GM23338 (cell line): ENCODE measurements around the gene LCE1E. TPM values are rescaled to one million over a fixed set of nuclear protein-coding genes. Genes with fewer than 3 reads are reported as not detected.

Experiments
- ATAC-seq: fragments of 200-7000 bp; cut with Tn5 transposase; 3 replicates; pipeline ENCODE4 v1.9.1; 2020
- DNase-seq: peaks from one replicate; pipeline ENCODE4 v3.0.0-alpha.2; 2015; ENCODE audit warnings: low spot score
- H2AFZ ChIP-seq: fragments of 200-600 bp; sonication (generic); 2 replicates; pipeline ENCODE4 v1.8.0; 2016; ENCODE audit warnings: antibody characterized with exemption, mild to moderate bottlenecking, moderate library complexity
- H3F3A ChIP-seq: fragments of 200-600 bp; sonication (generic); replicated peaks from 2 replicates; pipeline ENCODE4 v1.8.0; 2017; ENCODE audit warnings: antibody characterized with exemption, mixed run types, low read depth
- H3K27ac ChIP-seq: fragments of 200-600 bp; sonication (generic); 2 replicates; pipeline ENCODE4 v1.6.1; 2016; ENCODE audit warnings: low read depth
- H3K27me3 ChIP-seq: fragments of 200-600 bp; sonication (generic); 2 replicates; pipeline ENCODE4 v1.8.0; 2016; ENCODE audit warnings: mild to moderate bottlenecking, mixed run types, moderate library complexity; ENCODE audit not compliant: insufficient read depth
- H3K36me3 ChIP-seq: fragments of 200-600 bp; sonication (generic); 2 replicates; pipeline ENCODE4 v1.8.0; 2016; ENCODE audit warnings: mild to moderate bottlenecking; ENCODE audit not compliant: insufficient read depth
- H3K4me1 ChIP-seq: fragments of 200-600 bp; sonication (generic); 2 replicates; pipeline ENCODE4 v1.8.0; 2016; ENCODE audit warnings: mild to moderate bottlenecking, moderate library complexity; ENCODE audit not compliant: insufficient read depth
- H3K4me2 ChIP-seq: fragments of 200-600 bp; sonication (generic); 2 replicates; pipeline ENCODE4 v1.7.1; 2017; ENCODE audit warnings: mixed run types
- H3K4me3 ChIP-seq: fragments of 200-600 bp; sonication (generic); 2 replicates; pipeline ENCODE4 v1.6.1; 2016; ENCODE audit warnings: mixed run types
- H3K79me2 ChIP-seq: fragments of 200-600 bp; sonication (generic); replicated peaks from 2 replicates; pipeline ENCODE4 v1.8.0; 2017; ENCODE audit warnings: mild to moderate bottlenecking; ENCODE audit not compliant: insufficient read depth
- H3K9me2 ChIP-seq: fragments of 200-600 bp; sonication (generic); 2 replicates; pipeline ENCODE4 v1.8.0; 2017; ENCODE audit not compliant: insufficient read depth
- H4K20me1 ChIP-seq: fragments of 200-600 bp; sonication (generic); replicated peaks from 2 replicates; pipeline ENCODE4 v1.8.0; 2017; ENCODE audit warnings: mild to moderate bottlenecking; ENCODE audit not compliant: insufficient read depth
- H3K27ac Mint-ChIP-seq: 2 replicates; pipeline ENCODE4 v1.8.0; 2020; ENCODE audit warnings: inconsistent platforms, mild to moderate bottlenecking, moderate library complexity, mixed read lengths
- H3K27me3 Mint-ChIP-seq: 3 replicates; pipeline ENCODE4 v1.8.0; 2022; ENCODE audit warnings: low read depth, mild to moderate bottlenecking, moderate library complexity, mixed read lengths, inconsistent platforms; ENCODE audit not compliant: insufficient read depth, poor library complexity
- H3K36me3 Mint-ChIP-seq: 3 replicates; pipeline ENCODE4 v1.8.0; 2021; ENCODE audit warnings: low read depth, mild to moderate bottlenecking, inconsistent platforms, moderate library complexity, mixed read lengths
- H3K4me1 Mint-ChIP-seq: 3 replicates; pipeline ENCODE4 v1.8.0; 2020; ENCODE audit warnings: mild to moderate bottlenecking, inconsistent platforms, mixed read lengths
- H3K4me3 Mint-ChIP-seq: 3 replicates; pipeline ENCODE4 v1.8.0; 2021; ENCODE audit warnings: moderate library complexity, mild to moderate bottlenecking, inconsistent platforms, mixed read lengths
- H3K9me3 Mint-ChIP-seq: 3 replicates; pipeline ENCODE4 v1.8.0; 2020; ENCODE audit warnings: moderate library complexity, mild to moderate bottlenecking, inconsistent platforms, mixed read lengths
- CREB1 ChIP-seq: fragments of 250-450 bp; sonication (Bioruptor Pico); IDR thresholded peaks from 2 replicates; pipeline ENCODE4 v1.5.0; 2020; ENCODE audit warnings: low read depth, mild to moderate bottlenecking, moderate library complexity
- CTCF ChIP-seq, 2 experiments: fragments of 200-600 bp in 1 of 2; sonication (generic) in 1 of 2; conservative IDR thresholded peaks; 2 replicates each; pipeline versions ENCODE4 v1.5.1 to v1.6.1; 2016 to 2017; ENCODE audit warnings: antibody characterized with exemption in 2 of 2, low read depth in 2 of 2, mild to moderate bottlenecking in 2 of 2, moderate library complexity in 1 of 2
- ETS1 ChIP-seq: IDR thresholded peaks from 2 replicates; pipeline ENCODE4 v1.6.1; 2016; ENCODE audit warnings: antibody characterized with exemption
- EZH2 ChIP-seq: fragments of 200-600 bp; sonication (generic); IDR thresholded peaks from one replicate; pipeline ENCODE4 v1.8.0; 2017; ENCODE audit warnings: antibody characterized with exemption, mild to moderate bottlenecking, low read depth; ENCODE audit not compliant: unreplicated experiment
- EZH2phosphoT487 ChIP-seq: fragments of 200-600 bp; sonication (generic); IDR thresholded peaks from one replicate; pipeline ENCODE4 v1.8.1; 2018; ENCODE audit warnings: antibody characterized with exemption; ENCODE audit not compliant: unreplicated experiment
- JUNB ChIP-seq: IDR thresholded peaks from one replicate; pipeline ENCODE4 v1.6.1; 2016; ENCODE audit warnings: antibody characterized with exemption; ENCODE audit not compliant: unreplicated experiment
- NANOG ChIP-seq: IDR thresholded peaks from 2 replicates; pipeline ENCODE4 v1.6.1; 2016; ENCODE audit warnings: antibody characterized with exemption, borderline replicate concordance
- POLR2AphosphoS5 ChIP-seq: IDR thresholded peaks from 2 replicates; pipeline ENCODE4 v1.6.1; 2016; ENCODE audit warnings: antibody characterized with exemption, low read depth
- REST ChIP-seq: IDR thresholded peaks from one replicate; pipeline ENCODE4 v1.6.1; 2018; ENCODE audit warnings: antibody characterized with exemption; ENCODE audit not compliant: unreplicated experiment
- STAT1 ChIP-seq: IDR thresholded peaks from one replicate; pipeline ENCODE4 v1.6.1; 2016; ENCODE audit warnings: antibody characterized with exemption; ENCODE audit not compliant: unreplicated experiment
- ZNF114 ChIP-seq: fragments of 250-450 bp; sonication (Bioruptor Pico); IDR thresholded peaks from 2 replicates; pipeline ENCODE4 v1.5.0; 2020; ENCODE audit warnings: mild to moderate bottlenecking, moderate library complexity
- ZNF331 ChIP-seq: fragments of 250-450 bp; sonication (Bioruptor Pico); IDR thresholded peaks from 2 replicates; pipeline ENCODE4 v1.5.0; 2020; ENCODE audit warnings: low read depth, mild to moderate bottlenecking, moderate library complexity
- polyA plus RNA-seq: library from polyadenylated mRNA; unstranded; fragments of >200 nt; fragmentation: Nextera tagmentation; extraction: Ambion mirVana; gene quantifications from 2 replicates; pipeline ENCODE4 v1.2.1, GENCODE V29; 2016
- total RNA-seq: library from RNA; depleted of rRNA; stranded (reverse); fragments of >200 nt; shearing (Covaris generic); gene quantifications from 2 replicates; pipeline ENCODE4 v1.2.3, GENCODE V29; 2014
- TF ChIP-seq, protein P1 (sequence below): fragments of 250-450 bp; sonication (Bioruptor Pico); IDR thresholded peaks from 2 replicates; pipeline ENCODE4 v1.5.0; 2020; ENCODE audit warnings: mild to moderate bottlenecking, moderate library complexity

The LCE1E gene
- total and polyA plus RNA-seq, 2 experiments from 2014 or later: not detected

GRCh38 chr1:152806576-152806975, 20.5 kb downstream of the LCE1E start, which contains the start of gene LCE1C:
LCE1C (minus strand) TSS chr1:152806651; CDS start chr1:152805478, 1,173 bp downstream.
- H3K4me3 Mint-ChIP-seq: no peak within 1 kb of the TSS
- DNase-seq (no peak), ATAC-seq (no peak)
- H3K36me3 ChIP-seq: no peaks in the 10 kb centered on the region
- no peaks in the 10 kb centered on the region for H3K9me2 ChIP-seq
- 0 out of 2 replicates have a peak within 1 kb of the TSS, but pooled peaks have one; percentile 14 for H2AFZ ChIP-seq
- no peaks in the 10 kb centered on the region for H4K20me1 ChIP-seq
- H3K4me1 Mint-ChIP-seq: no peaks in the 10 kb centered on the region
- no peak within 1 kb of the TSS for H3K4me2 ChIP-seq
- no peak within 1 kb of the TSS for H3K4me3 ChIP-seq
- no peaks in the 10 kb centered on the region for H3K9me3 Mint-ChIP-seq
- no peaks in the 10 kb centered on the region for H3K27me3 ChIP-seq
- no peaks in the 10 kb centered on the region for H3K79me2 ChIP-seq
- no peak for TF ChIP-seq REST
- TF ChIP-seq ZNF331: no peak
- TF ChIP-seq CTCF (conservative IDR thresholded peaks at IDR 0.05; ENCODE audit: low read depth in 2 of 2): no peak
- TF ChIP-seq ETS1: no peak
- TF ChIP-seq POLR2AphosphoS5: no peak
- no peak for TF ChIP-seq EZH2
- TF ChIP-seq NANOG: no peak
- TF ChIP-seq EZH2phosphoT487: no peak
- TF ChIP-seq, protein P1, sequence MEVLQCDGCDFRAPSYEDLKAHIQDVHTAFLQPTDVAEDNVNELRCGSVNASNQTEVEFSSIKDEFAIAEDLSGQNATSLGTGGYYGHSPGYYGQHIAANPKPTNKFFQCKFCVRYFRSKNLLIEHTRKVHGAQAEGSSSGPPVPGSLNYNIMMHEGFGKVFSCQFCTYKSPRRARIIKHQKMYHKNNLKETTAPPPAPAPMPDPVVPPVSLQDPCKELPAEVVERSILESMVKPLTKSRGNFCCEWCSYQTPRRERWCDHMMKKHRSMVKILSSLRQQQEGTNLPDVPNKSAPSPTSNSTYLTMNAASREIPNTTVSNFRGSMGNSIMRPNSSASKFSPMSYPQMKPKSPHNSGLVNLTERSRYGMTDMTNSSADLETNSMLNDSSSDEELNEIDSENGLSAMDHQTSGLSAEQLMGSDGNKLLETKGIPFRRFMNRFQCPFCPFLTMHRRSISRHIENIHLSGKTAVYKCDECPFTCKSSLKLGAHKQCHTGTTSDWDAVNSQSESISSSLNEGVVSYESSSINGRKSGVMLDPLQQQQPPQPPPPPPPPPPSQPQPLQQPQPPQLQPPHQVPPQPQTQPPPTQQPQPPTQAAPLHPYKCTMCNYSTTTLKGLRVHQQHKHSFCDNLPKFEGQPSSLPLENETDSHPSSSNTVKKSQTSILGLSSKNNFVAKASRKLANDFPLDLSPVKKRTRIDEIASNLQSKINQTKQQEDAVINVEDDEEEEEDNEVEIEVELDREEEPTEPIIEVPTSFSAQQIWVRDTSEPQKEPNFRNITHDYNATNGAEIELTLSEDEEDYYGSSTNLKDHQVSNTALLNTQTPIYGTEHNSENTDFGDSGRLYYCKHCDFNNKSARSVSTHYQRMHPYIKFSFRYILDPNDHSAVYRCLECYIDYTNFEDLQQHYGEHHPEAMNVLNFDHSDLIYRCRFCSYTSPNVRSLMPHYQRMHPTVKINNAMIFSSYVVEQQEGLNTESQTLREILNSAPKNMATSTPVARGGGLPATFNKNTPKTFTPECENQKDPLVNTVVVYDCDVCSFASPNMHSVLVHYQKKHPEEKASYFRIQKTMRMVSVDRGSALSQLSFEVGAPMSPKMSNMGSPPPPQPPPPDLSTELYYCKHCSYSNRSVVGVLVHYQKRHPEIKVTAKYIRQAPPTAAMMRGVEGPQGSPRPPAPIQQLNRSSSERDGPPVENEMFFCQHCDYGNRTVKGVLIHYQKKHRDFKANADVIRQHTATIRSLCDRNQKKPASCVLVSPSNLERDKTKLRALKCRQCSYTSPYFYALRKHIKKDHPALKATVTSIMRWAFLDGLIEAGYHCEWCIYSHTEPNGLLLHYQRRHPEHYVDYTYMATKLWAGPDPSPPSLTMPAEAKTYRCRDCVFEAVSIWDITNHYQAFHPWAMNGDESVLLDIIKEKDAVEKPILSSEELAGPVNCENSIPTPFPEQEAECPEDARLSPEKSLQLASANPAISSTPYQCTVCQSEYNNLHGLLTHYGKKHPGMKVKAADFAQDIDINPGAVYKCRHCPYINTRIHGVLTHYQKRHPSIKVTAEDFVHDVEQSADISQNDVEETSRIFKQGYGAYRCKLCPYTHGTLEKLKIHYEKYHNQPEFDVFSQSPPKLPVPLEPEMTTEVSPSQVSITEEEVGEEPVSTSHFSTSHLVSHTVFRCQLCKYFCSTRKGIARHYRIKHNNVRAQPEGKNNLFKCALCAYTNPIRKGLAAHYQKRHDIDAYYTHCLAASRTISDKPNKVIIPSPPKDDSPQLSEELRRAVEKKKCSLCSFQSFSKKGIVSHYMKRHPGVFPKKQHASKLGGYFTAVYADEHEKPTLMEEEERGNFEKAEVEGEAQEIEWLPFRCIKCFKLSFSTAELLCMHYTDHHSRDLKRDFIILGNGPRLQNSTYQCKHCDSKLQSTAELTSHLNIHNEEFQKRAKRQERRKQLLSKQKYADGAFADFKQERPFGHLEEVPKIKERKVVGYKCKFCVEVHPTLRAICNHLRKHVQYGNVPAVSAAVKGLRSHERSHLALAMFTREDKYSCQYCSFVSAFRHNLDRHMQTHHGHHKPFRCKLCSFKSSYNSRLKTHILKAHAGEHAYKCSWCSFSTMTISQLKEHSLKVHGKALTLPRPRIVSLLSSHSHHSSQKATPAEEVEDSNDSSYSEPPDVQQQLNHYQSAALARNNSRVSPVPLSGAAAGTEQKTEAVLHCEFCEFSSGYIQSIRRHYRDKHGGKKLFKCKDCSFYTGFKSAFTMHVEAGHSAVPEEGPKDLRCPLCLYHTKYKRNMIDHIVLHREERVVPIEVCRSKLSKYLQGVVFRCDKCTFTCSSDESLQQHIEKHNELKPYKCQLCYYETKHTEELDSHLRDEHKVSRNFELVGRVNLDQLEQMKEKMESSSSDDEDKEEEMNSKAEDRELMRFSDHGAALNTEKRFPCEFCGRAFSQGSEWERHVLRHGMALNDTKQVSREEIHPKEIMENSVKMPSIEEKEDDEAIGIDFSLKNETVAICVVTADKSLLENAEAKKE (CRISPR knock-in tag): no peak
- TF ChIP-seq STAT1: no peak
- no peak for TF ChIP-seq CREB1 (CRISPR knock-in tag)
- no peak for TF ChIP-seq ZNF114
- no peak for TF ChIP-seq JUNB
- H3K27ac Mint-ChIP-seq: no peak within 1 kb of the TSS
- H3K4me1 ChIP-seq: no peaks in the 10 kb centered on the region
- H3K36me3 Mint-ChIP-seq: no peaks in the 10 kb centered on the region
- no peaks in the 10 kb centered on the region for H3K27me3 Mint-ChIP-seq
- no peaks in the 10 kb centered on the region for H3F3A ChIP-seq
- H3K27ac ChIP-seq: no peak within 1 kb of the TSS
